Stimulated activated CD8-positive, alpha-beta memory T cell treated with anti-CD3 and anti-CD28 coated beads, Interleukin-15, amount 100 ng/mL, for 24 hours (primary cell): ENCODE measurements around the gene PRKD2.
A peak's percentile ranks its signal among the peaks of the same experiment; 100 is the strongest.
"Not testable (repeated sequence)": the region's sequence is repeated elsewhere in the genome, so short reads cannot be mapped to it uniquely, and the experiment has no call there.

Source experiments
- DNase-seq: peaks from one replicate; pipeline ENCODE4 v3.0.0-alpha.2; 2020; ENCODE audit warnings: low read depth

The PRKD2 gene

DNA sequence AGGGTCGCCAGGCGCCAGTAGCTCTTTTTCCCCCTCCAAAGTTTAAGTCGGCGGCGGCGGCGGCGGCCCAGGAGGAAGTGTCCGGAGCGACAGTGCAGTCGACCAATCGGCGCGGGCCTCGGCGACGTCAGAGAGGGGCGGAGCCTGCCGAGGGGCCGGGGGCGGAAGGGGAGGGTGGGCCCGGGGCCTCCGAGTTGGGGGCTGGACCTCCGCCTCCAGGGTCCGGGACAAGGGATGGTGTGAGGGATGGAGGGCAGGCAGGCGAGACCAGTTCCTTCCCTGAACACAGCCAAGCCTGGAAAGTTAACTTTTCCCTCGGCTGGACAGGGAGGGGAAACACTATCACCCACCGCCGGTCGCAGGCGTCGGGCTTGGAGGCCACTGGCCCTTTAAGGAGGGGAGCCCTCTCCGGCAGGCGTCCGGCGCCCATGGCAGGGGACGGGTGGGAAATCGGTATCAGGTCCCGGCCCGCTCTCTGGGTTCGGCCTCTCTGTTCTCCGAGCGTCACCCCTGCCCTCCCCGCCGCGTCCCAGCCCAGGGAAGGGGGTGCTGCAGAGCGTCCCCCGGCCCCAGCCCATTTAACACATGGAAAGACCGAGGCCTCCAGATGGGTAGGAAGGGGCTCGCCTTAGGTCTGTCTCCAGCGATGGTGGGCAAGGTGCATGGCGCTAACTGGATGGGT is at the start of gene PRKD2:
PRKD2 (minus strand) TSS at position 81 of the 682 bp plus-strand sequence. CDS start 744 bp downstream, outside the sequence.
- peak; percentile 84 for DNase-seq

DNA sequence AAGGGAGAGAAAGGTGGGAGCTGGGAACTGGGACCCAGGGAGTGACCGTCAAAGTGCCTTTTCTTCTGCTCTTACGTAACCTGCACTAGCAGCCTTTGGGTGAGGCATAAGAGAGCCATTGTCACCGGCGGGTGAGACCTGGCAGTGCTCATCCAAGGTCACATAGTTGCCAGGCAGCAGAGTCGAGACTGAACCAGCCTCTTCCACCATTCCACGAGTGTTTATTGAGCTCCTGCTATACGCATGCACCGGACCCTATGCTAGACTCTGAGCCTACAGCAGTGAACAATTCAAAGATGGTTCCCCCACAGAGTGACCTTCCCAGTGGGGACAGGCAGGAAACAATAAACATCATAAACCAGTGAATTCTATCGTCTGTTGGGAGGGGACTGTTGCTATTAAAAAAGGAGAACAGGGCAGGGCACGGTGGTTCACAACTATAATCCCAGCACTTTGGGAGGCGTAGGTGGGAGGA is 47.9 kb upstream of the PRKD2 start:
- DNase-seq, result no peak

DNA sequence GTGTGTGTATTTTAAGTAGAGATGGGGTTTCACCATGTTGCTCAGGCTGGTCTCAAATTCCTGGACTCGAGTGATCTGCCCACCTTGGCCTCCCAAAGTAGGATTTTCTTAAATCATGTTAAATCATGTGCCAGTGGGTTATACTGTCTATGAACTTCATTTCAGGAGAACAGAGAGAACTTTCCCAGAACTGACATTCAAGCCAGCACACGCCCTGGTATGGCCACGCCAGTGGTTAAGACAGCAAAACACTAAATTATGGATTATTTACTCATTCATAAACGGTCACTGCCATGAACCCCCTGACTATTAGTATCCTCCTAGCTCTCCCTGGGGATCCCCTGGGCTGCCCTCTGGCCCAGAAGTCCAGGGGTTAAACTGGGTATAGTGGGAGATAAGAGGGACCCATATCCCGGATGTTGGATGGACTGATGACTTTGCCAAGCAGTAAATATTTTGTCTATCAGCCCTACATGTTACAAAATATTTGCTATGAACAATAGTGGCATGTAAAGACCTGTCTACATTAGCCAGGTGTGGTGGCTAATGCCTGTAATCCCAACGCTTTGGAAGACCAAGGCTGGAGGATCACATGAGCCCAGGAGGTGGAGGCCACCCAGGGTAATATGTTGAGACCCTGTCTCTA is 45.5 kb upstream of the PRKD2 start:
- DNase-seq, result no peak

DNA sequence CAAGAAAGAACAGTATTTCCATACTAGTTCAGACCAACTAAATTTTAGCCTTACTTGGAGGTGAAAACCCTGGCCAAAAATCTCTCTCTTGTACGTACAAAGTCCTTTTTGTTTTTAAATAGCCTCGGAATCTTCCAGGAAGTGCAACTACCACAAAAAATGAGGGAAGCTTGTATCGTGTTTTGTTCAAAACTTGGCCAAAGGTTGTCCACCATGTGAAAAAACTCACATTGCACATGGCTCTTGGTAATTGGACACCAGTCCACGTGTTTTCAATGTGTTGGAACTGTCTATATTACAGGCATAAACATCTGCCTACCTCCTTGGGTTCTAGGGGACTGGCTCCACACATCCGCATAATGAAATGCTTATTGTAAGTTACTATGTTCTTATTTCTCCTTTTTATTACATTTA is 44.5 kb upstream of the PRKD2 start:
- DNase-seq, result no peak

DNA sequence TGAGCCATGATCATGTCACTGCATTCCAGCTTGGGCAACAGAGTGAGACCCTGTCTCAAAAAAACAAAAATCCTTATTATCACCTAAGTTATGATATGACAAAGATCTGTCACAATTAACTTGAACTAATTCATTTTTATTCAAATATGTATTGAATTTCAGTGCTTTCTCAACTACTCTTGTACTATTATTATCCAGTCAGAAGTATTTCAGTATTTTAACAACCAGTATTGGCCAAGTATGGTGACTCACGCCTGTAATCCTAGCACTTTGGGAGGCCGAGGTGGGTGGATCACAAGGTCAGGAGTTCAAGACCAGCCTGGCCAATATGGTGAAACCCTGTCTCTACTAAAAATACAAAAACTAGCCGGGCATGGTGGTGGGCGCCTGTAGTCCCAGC is 44.0 kb upstream of the PRKD2 start:
- not testable (repeated sequence) for DNase-seq

DNA sequence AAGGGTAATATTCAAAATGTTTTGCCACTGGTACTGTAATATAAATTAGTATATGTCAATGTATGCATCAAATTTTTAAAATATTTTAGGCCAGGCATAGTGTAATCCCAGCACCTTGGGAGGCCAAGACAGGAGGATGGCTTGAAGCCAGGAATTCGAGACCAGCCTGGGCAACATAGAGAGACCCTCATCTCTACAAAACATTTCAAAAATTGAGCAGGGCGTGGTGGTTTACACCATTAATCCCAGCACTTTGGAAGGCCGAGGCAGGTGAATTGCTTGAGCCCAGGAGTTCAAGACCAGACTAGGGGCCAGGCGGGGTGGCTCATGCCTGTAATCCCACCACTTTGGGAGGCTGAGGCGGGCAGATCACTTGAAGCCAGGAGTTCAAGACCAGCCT is 43.4 kb upstream of the PRKD2 start:
- no peak for DNase-seq

DNA sequence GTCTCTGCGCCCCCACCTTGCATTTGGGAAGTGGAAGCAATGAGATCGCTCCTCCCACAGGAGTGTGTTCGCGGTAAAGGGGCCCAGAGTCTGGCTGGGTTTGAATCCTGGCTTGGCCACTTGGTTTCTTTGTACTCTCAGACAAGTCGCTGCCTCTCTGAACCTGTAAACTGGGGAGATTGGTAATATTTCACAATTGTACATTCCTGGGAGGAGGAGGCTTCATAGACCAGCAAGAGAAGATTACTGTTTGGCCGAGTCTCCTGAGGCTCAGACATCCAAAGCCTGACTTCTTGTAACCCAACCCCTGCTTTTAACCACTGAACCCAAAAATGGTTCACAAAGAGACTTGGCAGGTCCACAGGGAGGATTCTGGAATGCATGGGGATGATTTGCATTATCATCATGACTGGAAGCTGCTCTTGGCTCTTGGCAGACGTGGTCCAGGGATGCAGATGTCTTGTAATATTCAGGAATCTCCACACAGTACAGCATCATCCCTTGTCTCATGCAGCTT is 43.0 kb upstream of the PRKD2 start:
- no peak for DNase-seq

DNA sequence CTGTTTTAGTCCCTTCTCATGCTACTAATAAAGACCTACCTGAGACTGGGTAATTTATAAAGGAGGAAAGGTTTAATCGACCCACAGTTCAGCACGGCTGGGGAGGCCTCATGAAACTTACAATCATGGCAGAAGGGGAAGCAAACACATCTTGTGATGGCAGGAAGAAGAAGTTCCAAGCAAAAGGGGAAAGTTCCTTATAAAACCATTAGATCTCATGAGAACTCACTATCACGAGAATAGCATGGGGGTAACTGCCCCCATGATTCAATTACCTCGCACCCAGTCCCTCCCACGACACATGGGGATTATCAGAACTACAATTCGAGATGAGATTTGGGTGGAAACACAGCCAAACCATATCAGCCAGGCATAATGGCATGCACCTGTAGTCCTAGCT is 42.3 kb upstream of the PRKD2 start:
- DNase-seq, result no peak

DNA sequence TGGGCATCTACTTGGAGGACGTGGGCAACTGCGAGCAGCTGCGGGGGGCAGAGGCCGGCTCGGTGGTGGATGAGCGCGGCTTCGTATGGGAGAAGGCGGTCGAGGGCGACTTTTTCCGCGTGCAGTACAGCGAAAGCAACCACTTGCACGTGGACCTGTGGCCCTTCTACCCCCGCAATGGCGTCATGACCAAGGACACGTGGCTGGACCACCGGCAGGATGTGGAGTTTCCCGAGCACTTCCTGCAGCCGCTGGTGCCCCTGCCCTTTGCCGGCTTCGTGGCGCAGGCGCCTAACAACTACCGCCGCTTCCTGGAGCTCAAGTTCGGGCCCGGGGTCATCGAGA is 39.6 kb upstream of the PRKD2 start:
- no peak for DNase-seq

DNA sequence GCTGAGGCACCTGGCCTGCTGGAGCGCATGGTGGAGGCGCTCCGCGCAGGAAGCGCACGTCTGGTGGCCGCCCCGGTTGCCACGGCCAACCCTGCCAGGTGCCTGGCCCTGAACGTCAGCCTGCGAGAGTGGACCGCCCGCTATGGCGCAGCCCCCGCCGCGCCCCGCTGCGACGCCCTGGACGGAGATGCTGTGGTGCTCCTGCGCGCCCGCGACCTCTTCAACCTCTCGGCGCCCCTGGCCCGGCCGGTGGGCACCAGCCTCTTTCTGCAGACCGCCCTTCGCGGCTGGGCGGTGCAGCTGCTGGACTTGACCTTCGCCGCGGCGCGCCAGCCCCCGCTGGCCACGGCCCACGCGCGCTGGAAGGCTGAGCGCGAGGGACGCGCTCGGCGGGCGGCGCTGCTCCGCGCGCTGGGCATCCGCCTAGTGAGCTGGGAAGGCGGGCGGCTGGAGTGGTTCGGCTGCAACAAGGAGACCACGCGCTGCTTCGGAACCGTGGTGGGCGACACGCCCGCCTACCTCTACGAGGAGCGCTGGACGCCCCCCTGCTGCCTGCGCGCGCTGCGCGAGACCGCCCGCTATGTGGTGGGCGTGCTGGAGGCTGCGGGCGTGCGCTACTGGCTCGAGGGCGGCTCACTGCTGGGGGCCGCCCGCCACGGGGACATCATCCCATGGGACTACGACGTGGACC is 39.1 kb upstream of the PRKD2 start:
- no peak for DNase-seq

DNA sequence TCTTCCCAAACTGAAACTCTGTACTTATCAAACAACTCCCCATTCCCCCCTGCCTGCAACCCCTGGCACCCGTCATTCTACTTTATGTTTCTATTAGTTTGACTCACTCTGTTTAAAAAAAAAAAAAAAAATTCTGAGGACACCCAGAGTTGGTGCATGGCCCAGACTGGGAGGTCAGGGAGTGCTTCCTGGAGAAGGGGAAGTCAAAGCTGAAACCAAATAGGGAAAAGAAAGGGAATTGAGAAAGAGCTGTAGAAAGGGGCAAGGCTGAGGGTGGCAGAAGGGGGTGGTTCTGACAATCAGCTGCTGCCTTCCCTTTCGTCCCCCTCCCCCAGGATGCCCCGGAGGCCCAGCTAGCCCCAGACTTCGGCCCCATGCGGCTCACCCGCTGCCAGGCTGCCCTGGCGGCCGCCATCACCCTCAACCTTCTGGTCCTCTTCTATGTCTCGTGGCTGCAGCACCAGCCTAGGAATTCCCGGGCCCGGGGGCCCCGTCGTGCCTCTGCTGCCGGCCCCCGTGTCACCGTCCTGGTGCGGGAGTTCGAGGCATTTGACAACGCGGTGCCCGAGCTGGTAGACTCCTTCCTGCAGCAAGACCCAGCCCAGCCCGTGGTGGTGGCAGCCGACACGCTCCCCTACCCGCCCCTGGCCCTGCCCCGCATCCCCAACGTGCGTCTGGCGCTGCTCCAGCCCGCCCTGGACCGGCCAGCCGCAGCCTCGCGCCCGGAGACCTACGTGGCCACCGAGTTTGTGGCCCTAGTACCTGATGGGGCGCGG is 38.4 kb upstream of the PRKD2 start:
- no peak for DNase-seq

DNA sequence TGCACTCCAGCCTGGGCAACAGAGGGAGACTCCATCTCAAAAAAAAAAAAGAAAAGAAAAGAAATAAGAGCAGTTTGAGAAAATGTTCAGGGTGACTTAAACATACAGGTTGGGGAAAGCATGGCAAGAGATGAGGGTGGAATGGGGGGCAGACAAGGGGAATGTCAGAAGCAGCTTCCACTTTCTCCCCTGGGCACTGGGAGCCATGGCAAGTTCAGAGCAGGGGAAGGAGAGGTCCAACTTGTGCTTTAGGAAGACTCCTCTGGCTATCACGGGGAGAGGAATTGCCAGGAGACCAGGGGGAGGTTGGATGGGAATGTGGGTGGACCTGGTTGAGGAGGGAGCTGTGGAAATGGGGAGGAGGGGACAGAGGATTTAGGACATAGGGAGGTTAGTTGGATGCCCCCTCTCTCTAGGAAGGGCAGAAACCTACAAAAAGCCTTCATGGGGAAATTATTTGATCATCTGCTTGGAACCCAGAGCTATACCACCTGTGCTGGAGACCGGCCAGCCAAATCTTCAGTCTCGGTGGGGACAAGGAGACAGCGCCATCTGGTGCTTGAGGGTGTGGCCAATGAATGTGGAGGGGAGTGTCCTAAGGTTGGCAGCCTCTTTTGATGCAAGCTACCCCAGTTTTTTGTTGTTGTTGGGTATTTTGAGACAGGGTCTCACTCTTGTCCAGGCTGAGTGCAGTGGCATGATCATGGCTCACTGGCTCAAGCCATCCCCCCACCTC is 36.7 kb upstream of the PRKD2 start:
- no peak for DNase-seq

DNA sequence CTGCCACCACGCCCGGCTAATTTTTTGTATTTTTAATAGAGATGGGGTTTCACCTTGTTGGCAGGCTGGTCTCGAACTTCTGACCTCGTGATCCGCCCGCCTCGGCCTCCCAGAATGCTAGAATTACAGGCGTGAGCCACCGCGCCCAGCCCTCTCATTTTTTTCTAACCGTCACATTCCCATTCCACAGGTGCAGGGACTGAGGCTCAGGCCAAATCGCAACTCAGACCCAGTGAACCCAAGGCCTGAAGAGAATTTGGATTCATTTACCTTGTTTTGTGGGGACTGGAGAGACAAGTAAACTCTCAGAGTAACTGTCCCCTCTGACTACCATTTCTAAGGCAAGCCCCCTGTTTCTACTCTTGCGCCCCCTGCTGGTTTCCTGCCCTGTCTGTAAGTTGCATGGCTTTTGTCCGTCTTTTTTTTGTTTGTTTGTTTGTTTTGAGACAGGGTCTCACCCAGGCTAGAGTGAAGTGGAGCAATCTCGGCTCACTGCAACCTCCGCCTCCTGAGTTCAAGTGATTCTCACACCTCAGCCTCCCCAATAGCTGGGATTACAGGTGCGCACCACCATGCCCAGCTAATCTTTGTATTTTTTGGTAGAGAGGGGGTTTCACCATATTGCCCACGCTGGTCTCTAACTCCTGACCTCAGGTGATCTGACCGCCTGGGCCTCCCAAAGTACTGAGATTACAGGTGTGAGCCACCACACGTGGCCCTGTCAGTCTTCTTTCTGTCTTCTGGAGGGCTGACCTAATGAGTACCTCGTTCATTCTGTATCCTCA is 31.6 kb upstream of the PRKD2 start:
- peak; percentile 65 for DNase-seq

DNA sequence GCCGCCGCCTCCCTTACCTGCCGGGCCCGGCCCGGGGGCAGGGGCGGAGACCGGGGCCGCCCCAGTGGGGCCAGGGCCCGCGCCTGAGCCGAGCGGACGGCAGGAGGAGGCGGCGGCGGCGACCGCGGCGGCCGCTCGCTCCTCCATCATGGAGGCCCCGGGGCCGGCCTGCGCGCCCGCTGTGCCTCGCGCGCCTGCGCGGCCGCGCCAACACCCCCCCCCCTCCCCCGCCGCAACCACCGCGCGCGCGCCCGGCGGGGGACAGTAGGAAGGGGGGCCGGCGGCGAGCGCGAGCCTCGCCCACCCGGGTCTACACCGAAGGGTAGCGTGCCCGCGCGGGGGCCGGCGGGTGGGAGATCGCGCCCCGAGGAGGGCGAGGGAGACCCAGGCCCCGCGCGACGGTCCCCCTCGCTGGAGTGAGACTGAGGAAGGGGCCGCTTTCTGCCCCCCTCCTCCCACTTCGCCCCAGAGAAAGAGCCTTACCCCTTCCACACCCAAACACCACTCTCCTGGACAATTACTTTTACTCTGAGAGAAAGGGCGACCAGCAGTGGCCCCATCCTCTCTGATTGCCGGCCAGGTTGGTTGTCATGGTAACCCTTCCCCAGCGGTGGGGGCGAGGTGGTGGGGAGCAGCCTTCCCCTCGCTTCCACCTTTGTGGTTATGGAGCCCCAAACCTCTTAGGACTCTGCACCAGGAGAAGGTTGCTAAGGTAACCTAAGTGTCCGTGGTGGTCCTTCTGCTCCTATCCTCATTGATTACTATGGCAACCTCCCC is 29.6 kb upstream of the PRKD2 start, which contains the start of gene STRN4:
STRN4 (minus strand) TSS at position 170 of the 777 bp plus-strand sequence; CDS start at position 150, 20 bp downstream.
- no peak for DNase-seq

DNA sequence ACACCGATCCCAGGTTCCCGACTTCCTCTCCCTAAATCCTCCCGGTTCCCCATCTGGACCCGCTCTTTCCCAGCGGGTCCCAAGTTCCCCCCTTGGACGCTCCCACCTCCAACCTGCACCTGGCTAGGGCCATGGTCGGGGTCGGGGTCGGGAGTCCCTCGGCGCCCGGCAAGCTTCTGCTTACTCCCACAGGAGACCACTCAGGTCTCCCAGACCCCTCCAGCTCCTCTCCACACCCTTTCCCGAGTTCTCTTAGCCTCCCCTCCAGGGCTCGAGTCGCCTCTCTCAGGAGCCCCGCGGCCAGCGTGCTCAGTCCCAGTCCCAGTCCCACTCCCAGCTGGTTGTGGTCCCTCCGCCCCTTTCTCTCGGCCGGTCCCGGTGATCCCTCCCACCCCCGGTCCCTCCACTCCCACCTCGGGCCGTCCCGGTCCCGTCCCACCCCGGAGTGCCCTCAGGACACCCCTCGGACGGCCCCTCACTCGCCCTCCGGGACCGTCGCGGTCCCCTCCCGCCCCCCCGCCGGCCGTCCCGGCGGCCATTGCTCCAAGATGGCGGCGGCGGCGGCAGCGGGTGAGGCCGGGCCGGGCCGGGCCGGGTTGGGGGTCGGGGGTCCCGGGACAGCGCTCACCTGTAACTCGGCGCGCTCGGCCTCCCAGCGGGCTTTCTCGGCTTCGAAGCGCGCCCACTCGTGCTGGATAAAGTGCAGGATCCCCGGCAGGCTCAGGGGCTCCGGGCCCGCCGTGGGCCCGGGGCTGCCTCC is 28.8 kb upstream of the PRKD2 start, which contains the start of gene FKRP:
FKRP (plus strand) TSS at position 537 of the 760 bp plus-strand sequence. CDS start 9,394 bp downstream, outside the sequence.
- no peak for DNase-seq

DNA sequence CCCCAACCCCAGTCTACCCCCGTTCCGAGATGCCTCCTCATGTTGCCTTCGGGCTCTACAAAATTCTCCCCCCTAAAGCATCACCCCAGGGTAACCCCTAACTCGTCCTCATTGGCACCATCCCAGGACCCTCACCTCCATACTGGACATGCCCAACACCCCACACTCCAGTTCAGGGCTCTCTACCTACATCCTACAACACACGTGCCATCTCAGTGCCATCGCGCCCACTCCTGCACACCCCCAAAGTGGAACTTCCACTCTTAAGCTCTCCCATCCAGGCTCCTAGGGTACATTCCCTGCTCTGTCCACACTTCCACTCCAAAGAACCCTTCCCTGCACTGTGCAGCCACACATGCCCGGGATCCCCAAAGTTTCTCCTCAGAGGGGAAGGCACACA is 28.1 kb upstream of the PRKD2 start:
- DNase-seq, result no peak

DNA sequence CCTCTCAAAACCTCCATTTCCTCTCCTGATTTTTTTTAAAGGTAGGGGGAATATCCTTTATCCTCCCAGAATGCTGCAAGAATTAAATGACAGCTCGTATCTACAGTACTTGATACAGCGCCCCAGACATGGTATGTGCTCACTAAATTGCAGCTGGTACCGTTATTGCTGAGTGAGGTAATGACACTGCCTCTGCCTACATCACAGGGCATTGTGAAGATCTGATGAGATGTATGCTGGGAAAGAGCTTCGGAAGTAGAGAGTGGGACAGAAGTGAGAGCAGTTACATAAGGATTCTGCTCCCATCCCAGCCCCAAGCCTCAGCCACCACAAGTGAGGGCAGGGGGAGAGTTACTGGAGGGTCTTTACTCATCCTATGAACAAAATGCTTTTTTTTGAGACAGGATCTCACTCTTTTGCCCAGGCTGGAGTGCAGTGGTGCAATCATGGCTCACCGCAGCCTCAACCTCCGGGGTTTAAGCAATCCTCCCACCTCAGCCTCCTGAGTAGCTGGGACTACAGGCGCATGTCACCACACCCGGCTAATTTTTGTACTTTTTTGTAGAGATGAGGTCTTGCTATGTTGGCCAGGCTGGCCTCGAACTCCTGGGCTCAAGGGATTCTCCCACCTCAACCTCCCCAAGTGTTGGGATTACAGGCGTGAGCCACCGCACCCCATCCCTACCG is 27.2 kb upstream of the PRKD2 start:
- DNase-seq, result no peak

DNA sequence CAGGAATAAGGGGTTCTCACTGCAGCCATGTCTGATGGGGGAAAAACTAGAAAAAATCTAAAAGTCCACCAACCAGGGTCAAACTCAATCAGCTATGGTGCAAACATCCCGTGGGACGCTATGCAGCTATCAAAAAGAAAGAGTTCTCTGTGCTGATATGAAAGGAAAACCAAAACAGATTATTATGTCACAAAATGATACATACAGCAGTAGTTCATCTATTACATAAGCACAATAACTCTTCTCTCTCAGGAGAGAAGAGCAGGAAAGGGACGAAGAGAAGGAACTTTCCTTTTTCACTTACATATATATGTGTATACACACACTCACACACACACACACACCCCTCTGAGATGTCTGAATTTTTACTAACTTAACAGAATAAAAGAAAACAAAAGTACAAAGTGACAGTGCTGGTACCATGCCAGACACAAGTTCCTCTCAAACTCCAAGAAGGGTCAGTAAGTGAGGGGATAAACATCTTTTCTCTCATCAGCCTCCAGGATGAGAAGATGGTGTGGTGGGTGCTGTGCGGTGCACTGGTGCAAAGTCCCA is 26.1 kb upstream of the PRKD2 start:
- no peak for DNase-seq
